Erythroblast (primary cell): ENCODE measurements around the gene WFIKKN2.

Experiments
- GATA1 ChIP-seq: IDR thresholded peaks from 2 replicates; pipeline ENCODE4 v1.6.1; 2011; ENCODE audit warnings: low read depth, mild to moderate bottlenecking, control low read depth, low read length, moderate library complexity
- POLR2A ChIP-seq: IDR thresholded peaks from 2 replicates; pipeline ENCODE4 v1.6.1; 2011; ENCODE audit warnings: mild to moderate bottlenecking, low read length

DNA sequence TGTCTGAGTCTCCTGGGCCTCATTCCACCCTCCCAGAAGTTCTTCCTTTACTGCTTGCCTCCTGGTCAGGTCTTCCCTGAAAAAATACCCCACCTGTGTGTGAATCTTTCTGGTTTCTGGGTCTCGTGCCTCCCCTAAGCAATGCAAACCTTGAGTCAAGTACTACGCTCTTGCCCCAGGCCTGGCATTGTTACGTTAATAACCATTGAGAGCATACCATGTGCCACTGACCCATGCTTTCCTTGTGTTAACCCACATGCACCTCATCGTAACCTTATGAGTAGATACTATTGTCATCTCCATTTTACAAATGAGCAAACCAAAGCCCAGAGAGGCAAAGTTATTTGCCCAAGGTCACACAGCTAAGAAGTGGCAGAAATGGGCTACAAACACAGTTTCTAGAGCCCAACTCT, 56.2 kb downstream of the WFIKKN2 start:
- TF ChIP-seq POLR2A (no peak), GATA1 (no peak)
